ENCODE results near the gene EFCAB12.
"Not testable (repeated sequence)": the region's sequence is repeated elsewhere in the genome, so short reads cannot be mapped to it uniquely, and the experiment has no call there.

The EFCAB12 gene

GRCh38 chr3:129417326-129417725, 11.1 kb downstream of the EFCAB12 start:
- DNase-seq = no peak
- no peak for TF ChIP-seq CTCF (IDR thresholded peaks at IDR 0.05)
- H3K9me3 Mint-ChIP-seq = no peaks in the 10 kb centered on the region
- peaks cover 9% of the 10 kb centered on the region for H3K27me3 Mint-ChIP-seq (ENCODE audit: low read depth, poor library complexity)
- H3K36me3 Mint-ChIP-seq (ENCODE audit: low read depth) = peaks cover 4% of the 10 kb centered on the region
- H3K27ac Mint-ChIP-seq = no peak overlapping the region
- H3K4me1 Mint-ChIP-seq = peaks cover 17% of the 10 kb centered on the region
- H3K4me3 Mint-ChIP-seq = no peak overlapping the region

- peaks cover 4% of the 10 kb centered on the region for H3K36me3 Mint-ChIP-seq (ENCODE audit: low read depth)
- H3K27me3 Mint-ChIP-seq (ENCODE audit: low read depth, poor library complexity) = peaks cover 9% of the 10 kb centered on the region
- peaks cover 17% of the 10 kb centered on the region for H3K4me1 Mint-ChIP-seq
- H3K9me3 Mint-ChIP-seq = no peaks in the 10 kb centered on the region
- H3K27ac Mint-ChIP-seq = no peak overlapping the region
- no peak for DNase-seq
- no peak for TF ChIP-seq CTCF (IDR thresholded peaks at IDR 0.05)
- no peak overlapping the region for H3K4me3 Mint-ChIP-seq
Observed at GRCh38 chr3:129416415-129416814, 12.0 kb downstream of the EFCAB12 start.

GRCh38 chr3:129415830-129416229, 12.6 kb downstream of the EFCAB12 start:
- peaks cover 3% of the 10 kb centered on the region for H3K36me3 Mint-ChIP-seq (ENCODE audit: low read depth)
- DNase-seq = no peak
- H3K4me3 Mint-ChIP-seq = no peak overlapping the region
- peaks cover 7% of the 10 kb centered on the region for H3K27me3 Mint-ChIP-seq (ENCODE audit: low read depth, poor library complexity)
- H3K9me3 Mint-ChIP-seq = no peaks in the 10 kb centered on the region
- H3K4me1 Mint-ChIP-seq = peaks cover 17% of the 10 kb centered on the region
- H3K27ac Mint-ChIP-seq = no peak overlapping the region
- TF ChIP-seq CTCF (IDR thresholded peaks at IDR 0.05) = no peak

- no peak for TF ChIP-seq CTCF (IDR thresholded peaks at IDR 0.05)
- Mint-ChIP-seq H3K9me3 (no peaks in the 10 kb centered on the region), H3K27me3 (ENCODE audit: low read depth, poor library complexity) (peaks cover 10% of the 10 kb centered on the region), H3K4me3 (no peak overlapping the region), H3K4me1 (peaks cover 17% of the 10 kb centered on the region), H3K27ac (no peak overlapping the region), H3K36me3 (ENCODE audit: low read depth) (no peaks in the 10 kb centered on the region)
- no peak for DNase-seq
Observed at GRCh38 chr3:129415378-129415777, 13.1 kb downstream of the EFCAB12 start.

GRCh38 chr3:129413687-129414506, 14.5 kb downstream of the EFCAB12 start:
- H3K4me3 Mint-ChIP-seq = no peak overlapping the region
- peaks cover 12% of the 10 kb centered on the region for H3K27me3 Mint-ChIP-seq (ENCODE audit: low read depth, poor library complexity)
- no peak for DNase-seq
- H3K36me3 Mint-ChIP-seq (ENCODE audit: low read depth) = no peaks in the 10 kb centered on the region
- TF ChIP-seq CTCF (IDR thresholded peaks at IDR 0.05) = no peak
- peaks cover 17% of the 10 kb centered on the region for H3K4me1 Mint-ChIP-seq
- no peaks in the 10 kb centered on the region for H3K9me3 Mint-ChIP-seq
- no peak overlapping the region for H3K27ac Mint-ChIP-seq

- DNase-seq; H3K36me3 Mint-ChIP-seq (ENCODE audit: low read depth); H3K4me3 Mint-ChIP-seq; H3K9me3 Mint-ChIP-seq; H3K27ac Mint-ChIP-seq: not testable (repeated sequence)
- peaks cover 12% of the 10 kb centered on the region for H3K27me3 Mint-ChIP-seq (ENCODE audit: low read depth, poor library complexity)
- H3K4me1 Mint-ChIP-seq = peaks cover 10% of the 10 kb centered on the region
Observed at GRCh38 chr3:129413238-129413637, 15.2 kb downstream of the EFCAB12 start.

All from nephron progenitor cell (in vitro differentiated cells).